Upper lobe of left lung (tissue), 6 donors: ENCODE data around the gene LINGO1. TPM values are rescaled to one million over a fixed set of nuclear protein-coding genes. Genes with fewer than 3 reads are reported as not detected.

ENCODE experiments used
- ATAC-seq, 2 donors: fragments of 200-7000 bp; cut with Tn5 transposase; one replicate each; pipeline ENCODE4 v1.9.1; 2022; ENCODE audit warnings: mild to moderate bottlenecking in 2 of 2, moderate library complexity in 2 of 2; ENCODE audit not compliant: low FRiP score in 2 of 2
- DNase-seq, 2 donors: peaks; one replicate each; pipeline ENCODE4 v3.0.0-alpha.2; 2019 to 2020
- H3K27ac ChIP-seq, 4 donors: fragments of 200-600 bp; sonication (generic); one replicate each; pipeline ENCODE4 v1.5.1; 2016 to 2019
- H3K27me3 ChIP-seq, 4 donors: fragments of 200-600 bp; sonication (generic); one replicate each; pipeline ENCODE4 v1.5.1; 2017 to 2019
- H3K36me3 ChIP-seq, 4 donors: fragments of 200-600 bp; sonication (generic); one replicate each; pipeline ENCODE4 v1.5.1; 2016 to 2019
- H3K4me1 ChIP-seq, 4 donors: fragments of 200-600 bp; sonication (generic); one replicate each; pipeline ENCODE4 v1.5.1; 2018 to 2019
- H3K4me3 ChIP-seq, 4 donors: fragments of 200-600 bp; sonication (generic); one replicate each; pipeline ENCODE4 v1.5.1; 2017 to 2019; ENCODE audit warnings: mild to moderate bottlenecking in 2 of 4, moderate library complexity in 1 of 4
- H3K9me3 ChIP-seq, 4 donors: fragments of 200-600 bp; sonication (generic); one replicate each; pipeline ENCODE4 v1.5.1; 2018 to 2019
- EP300 ChIP-seq, 4 donors: sonication (generic); formaldehyde crosslinking; IDR thresholded peaks; one replicate each; pipeline ENCODE4 v1.5.1; 2017; ENCODE audit warnings: antibody characterized with exemption in 4 of 4, control low read depth in 2 of 4
- POLR2A ChIP-seq, 4 donors: fragments of 450-650 bp; IDR thresholded peaks; one replicate each; pipeline ENCODE4 v1.5.1; 2016 to 2017; ENCODE audit warnings: antibody characterized with exemption in 4 of 4, mild to moderate bottlenecking in 2 of 4
- POLR2AphosphoS5 ChIP-seq, 2 donors: sonication (generic); formaldehyde crosslinking; IDR thresholded peaks; one replicate each; pipeline ENCODE4 v1.5.1; 2017; ENCODE audit warnings: antibody characterized with exemption in 2 of 2
- WGBS, 2 donors: methylation state at CpG; one replicate each; pipeline ENCODE4 v1.1.5; 2017 to 2018; 5-methylcytosine and 5-hydroxymethylcytosine counted together
- total RNA-seq, 6 donors: library from RNA; depleted of rRNA in 4 of 6; stranded (reverse); fragments of >200 nt in 4 of 6; gene quantifications; one replicate each; pipeline versions ENCODE4 v1.1.0 to v1.2.1, GENCODE V29; 2016 to 2021
- TF ChIP-seq, protein P1 (sequence below), 6 experiments: fragments of 450-650 bp in 4 of 6; fragments of 200-600 bp in 2 of 6; sonication (generic) in 2 of 6; IDR thresholded peaks; one replicate each; pipeline ENCODE4 v1.5.1; 2016 to 2019; ENCODE audit warnings: antibody characterized with exemption in 6 of 6
- donor health status: DM: no; HTN: no; CAD: no; lungs with moderate emphysema.
- donor health status: DM: no; HTN: yes; CAD: no; lungs with severe emphysema.

LINGO1 gene
- total RNA-seq, 6 donors from 2014 or later = 0.15 to 0.84 (median 0.43) TPM; not detected in 2

DNA sequence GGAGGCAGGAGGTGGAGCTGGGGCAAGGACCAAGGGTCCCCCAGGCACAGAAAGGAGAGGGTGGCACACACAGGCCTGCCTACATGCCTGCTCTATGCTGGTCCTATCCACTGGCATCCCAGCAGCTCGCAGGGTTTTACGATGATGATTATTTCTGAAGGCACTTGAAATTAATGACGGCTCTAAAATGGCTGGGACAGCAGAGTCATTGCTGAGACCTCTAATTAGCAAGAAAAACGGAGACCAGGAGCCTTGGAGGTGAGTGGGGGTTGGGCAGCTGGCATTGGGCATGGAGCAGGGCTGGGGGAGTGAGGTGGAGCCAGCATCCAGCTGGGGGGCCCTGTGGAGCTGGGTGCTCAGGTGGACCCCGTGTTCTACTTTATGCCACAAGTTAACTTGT, 3.5 kb upstream of the LINGO1 start:
- TF ChIP-seq POLR2AphosphoS5 (IDR thresholded peaks at IDR 0.05) = no peak
- TF ChIP-seq POLR2A (IDR thresholded peaks at IDR 0.05) = no peak
- TF ChIP-seq, protein P1, sequence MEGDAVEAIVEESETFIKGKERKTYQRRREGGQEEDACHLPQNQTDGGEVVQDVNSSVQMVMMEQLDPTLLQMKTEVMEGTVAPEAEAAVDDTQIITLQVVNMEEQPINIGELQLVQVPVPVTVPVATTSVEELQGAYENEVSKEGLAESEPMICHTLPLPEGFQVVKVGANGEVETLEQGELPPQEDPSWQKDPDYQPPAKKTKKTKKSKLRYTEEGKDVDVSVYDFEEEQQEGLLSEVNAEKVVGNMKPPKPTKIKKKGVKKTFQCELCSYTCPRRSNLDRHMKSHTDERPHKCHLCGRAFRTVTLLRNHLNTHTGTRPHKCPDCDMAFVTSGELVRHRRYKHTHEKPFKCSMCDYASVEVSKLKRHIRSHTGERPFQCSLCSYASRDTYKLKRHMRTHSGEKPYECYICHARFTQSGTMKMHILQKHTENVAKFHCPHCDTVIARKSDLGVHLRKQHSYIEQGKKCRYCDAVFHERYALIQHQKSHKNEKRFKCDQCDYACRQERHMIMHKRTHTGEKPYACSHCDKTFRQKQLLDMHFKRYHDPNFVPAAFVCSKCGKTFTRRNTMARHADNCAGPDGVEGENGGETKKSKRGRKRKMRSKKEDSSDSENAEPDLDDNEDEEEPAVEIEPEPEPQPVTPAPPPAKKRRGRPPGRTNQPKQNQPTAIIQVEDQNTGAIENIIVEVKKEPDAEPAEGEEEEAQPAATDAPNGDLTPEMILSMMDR (IDR thresholded peaks at IDR 0.05) = no peak
- TF ChIP-seq EP300 (IDR thresholded peaks at IDR 0.05) = no peak
- 78 to 81% methylated on average over 4 to 5 of the region's 5 CpGs for WGBS, 2 donors

DNA sequence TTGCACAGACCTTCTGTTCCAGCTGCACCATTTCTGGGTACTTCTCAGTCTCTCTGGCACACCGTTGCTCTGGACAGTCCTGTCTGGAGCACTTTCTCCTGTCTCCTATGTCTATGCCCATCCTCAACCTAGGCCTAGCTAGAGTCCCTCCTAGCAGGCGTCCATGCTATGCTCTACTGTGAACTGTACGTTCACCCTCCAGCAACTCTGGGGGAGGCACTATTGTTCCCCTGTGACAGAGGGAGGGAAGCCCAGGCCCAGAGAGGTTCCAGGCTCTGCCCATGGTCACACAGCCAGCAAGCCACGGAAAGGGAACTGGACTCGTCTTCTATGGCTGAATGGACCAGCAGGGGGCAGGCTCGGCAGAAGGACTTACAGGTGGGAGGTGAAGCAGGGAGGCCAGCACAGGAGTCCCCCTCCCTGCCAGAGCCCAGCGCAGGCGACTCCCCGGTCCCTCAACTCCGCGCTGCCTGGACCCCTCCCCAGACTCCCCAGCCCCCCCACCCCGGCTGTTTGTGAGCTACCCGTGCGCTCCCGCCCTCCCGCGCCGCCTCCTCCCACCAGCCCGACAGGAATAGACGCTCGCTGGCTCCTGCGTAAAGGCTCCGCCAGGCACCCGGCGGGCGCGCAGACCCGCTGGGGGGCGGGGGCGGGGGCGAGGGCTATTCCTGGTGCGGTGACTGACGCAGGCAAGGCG, 1.7 kb upstream of the LINGO1 start:
- ATAC-seq = peak; percentile 17 to 37
- no peak for TF ChIP-seq POLR2AphosphoS5 (IDR thresholded peaks at IDR 0.05)
- TF ChIP-seq, protein P1 (IDR thresholded peaks at IDR 0.05) = peak; percentile 7 to 39 (median 30)
- no peak overlapping the region for H3K27ac ChIP-seq
- no peaks in the 10 kb centered on the region for H3K9me3 ChIP-seq
- H3K4me3 ChIP-seq = no peak overlapping the region
- 7% methylated on average over 5 to 33 of the region's 34 CpGs for WGBS, 2 donors
- peaks cover 2 to 46% (median 22%) of the 10 kb centered on the region in 4 donors for H3K27me3 ChIP-seq
- H3K36me3 ChIP-seq = no peaks in the 10 kb centered on the region
- peaks cover 14 to 37% (median 27%) of the 10 kb centered on the region in 4 donors for H3K4me1 ChIP-seq
- DNase-seq = peak; percentile 59 to 83

More for the DNA sequence above, 3.5 kb upstream of the LINGO1 start:
- no peaks in the 10 kb centered on the region for H3K9me3 ChIP-seq
- no peak overlapping the region for H3K27ac ChIP-seq
- DNase-seq (no peak), ATAC-seq (no peak)
- H3K36me3 ChIP-seq = no peaks in the 10 kb centered on the region
- no peak overlapping the region for H3K4me3 ChIP-seq
- peaks cover 14 to 34% (median 27%) of the 10 kb centered on the region in 4 donors for H3K4me1 ChIP-seq
- H3K27me3 ChIP-seq = peaks cover 2 to 34% (median 18%) of the 10 kb centered on the region in 4 donors

DNA sequence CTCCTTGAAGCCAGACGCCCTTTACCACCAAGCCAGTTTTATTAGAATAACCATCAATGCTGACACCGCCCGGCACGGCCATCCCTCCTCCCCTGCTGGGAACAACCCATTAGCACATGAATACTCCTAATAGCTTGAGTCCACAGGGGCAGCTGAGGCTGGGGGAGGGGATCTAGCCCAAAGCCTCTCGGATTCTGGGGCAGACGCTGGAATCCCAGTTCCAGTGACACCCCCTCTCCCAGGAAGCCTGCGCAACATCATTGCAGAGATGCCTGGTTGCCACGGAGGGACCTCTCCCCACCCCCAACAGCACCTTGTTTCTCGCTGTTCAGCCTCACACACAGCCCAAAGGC, 1.2 kb upstream of the LINGO1 start:
- H3K4me3 ChIP-seq = peak overlapping the region in 1 of 4 donors; percentile 58
- no peaks in the 10 kb centered on the region for H3K9me3 ChIP-seq
- peaks cover 2 to 47% (median 22%) of the 10 kb centered on the region in 4 donors for H3K27me3 ChIP-seq
- H3K36me3 ChIP-seq = no peaks in the 10 kb centered on the region
- no peak overlapping the region for H3K27ac ChIP-seq
- H3K4me1 ChIP-seq = peaks cover 14 to 37% (median 27%) of the 10 kb centered on the region in 4 donors
- no peak for ATAC-seq
- no peak for DNase-seq
- TF ChIP-seq POLR2AphosphoS5 (IDR thresholded peaks at IDR 0.05) = no peak
- TF ChIP-seq, protein P1 (IDR thresholded peaks at IDR 0.05) = no peak
- TF ChIP-seq POLR2A (IDR thresholded peaks at IDR 0.05) = no peak
- TF ChIP-seq EP300 (IDR thresholded peaks at IDR 0.05) = no peak
- 13 to 19% methylated on average over 8 to 9 of the region's 9 CpGs for WGBS, 2 donors

DNA sequence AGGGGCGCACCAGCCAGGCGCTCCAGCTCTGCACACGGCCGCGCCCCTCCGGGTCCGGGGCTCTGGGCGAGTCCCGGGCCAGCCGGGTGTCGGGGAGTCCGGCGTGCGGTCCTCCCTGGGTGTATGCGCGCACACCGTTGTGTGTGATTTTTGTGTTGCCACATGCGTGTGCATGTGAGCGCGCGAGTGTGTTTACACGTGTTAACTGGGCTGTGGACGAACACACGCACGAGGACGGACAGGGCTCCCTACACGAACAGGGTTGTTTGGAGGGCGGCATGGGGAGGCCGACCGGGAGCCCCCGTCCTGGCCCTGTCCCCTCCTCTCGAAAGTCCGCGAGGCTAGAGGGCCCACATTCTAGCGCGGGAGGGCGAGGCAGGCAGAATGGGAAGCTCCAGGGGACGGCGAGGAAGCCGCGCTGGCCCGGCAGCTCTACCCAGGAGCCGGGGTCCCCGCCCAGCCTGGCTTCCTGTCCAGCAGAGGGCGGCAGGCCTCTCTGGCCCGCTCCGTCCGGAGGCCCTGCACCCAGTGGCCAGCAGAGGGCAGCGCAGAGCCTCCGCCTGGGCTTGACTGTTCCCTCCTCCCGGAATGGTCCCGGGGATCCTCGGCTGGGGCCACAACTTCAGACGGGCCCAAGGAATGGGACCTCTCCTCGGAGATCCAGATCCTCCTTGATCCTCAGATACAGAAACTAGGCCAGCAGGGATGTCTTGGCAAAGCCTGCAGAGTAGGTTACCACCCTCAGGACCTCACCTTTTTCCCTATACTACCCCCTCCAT, 611 bp upstream of the LINGO1 start:
- TF ChIP-seq POLR2A (IDR thresholded peaks at IDR 0.05) (no peak), POLR2AphosphoS5 (IDR thresholded peaks at IDR 0.05) (no peak)
- TF ChIP-seq, protein P1 (IDR thresholded peaks at IDR 0.05) = peak; percentile 97 to 100 (median 98)
- ATAC-seq = peak; percentile 96 to 98
- H3K9me3 ChIP-seq = no peaks in the 10 kb centered on the region
- H3K27me3 ChIP-seq = peaks cover 2 to 47% (median 22%) of the 10 kb centered on the region in 4 donors
- H3K4me3 ChIP-seq = peak overlapping the region; percentile 2 to 58 (median 48)
- no peaks in the 10 kb centered on the region for H3K36me3 ChIP-seq
- 0% methylated on average over 3 to 37 of the region's 55 CpGs for WGBS, 2 donors
- H3K27ac ChIP-seq = no peak overlapping the region
- H3K4me1 ChIP-seq = peaks cover 14 to 37% (median 27%) of the 10 kb centered on the region in 4 donors
- peak; percentile 88 to 96 for DNase-seq
